GM19438 (cell line): Measurements from ENCODE around the gene VIPR2.

Experiments
- ATAC-seq: cut with Tn5 transposase; IDR thresholded peaks from one replicate; pipeline ENCODE4 v1.9.1; 2021; ENCODE audit warnings: low read depth; ENCODE audit not compliant: unreplicated experiment

VIPR2 gene

GRCh38 chr7:159122276-159122675, 22.4 kb downstream of the VIPR2 start:
- ATAC-seq, result no peak

- no peak for ATAC-seq
These were observed 23.2 kb downstream of the VIPR2 start for GRCh38 chr7:159121476-159121875.

- no peak for ATAC-seq
These were observed 23.6 kb downstream of the VIPR2 start for GRCh38 chr7:159121068-159121467.

- no peak for ATAC-seq
These were observed 24.1 kb downstream of the VIPR2 start for GRCh38 chr7:159120540-159120919.

GRCh38 chr7:159119851-159120539, 24.7 kb downstream of the VIPR2 start:
- no peak for ATAC-seq

- ATAC-seq, result no peak
These were observed 25.5 kb downstream of the VIPR2 start for GRCh38 chr7:159119026-159119741.

- ATAC-seq, result no peak
These were observed 26.0 kb downstream of the VIPR2 start for GRCh38 chr7:159118623-159119022.

- ATAC-seq, result no peak
These were observed 26.5 kb downstream of the VIPR2 start for GRCh38 chr7:159118197-159118595.

- ATAC-seq, result no peak
These were observed 27.1 kb downstream of the VIPR2 start for GRCh38 chr7:159117366-159118196.

- ATAC-seq, result no peak
These were observed 27.9 kb downstream of the VIPR2 start for GRCh38 chr7:159116581-159117339.

- ATAC-seq, result no peak
These were observed 28.8 kb downstream of the VIPR2 start for GRCh38 chr7:159115601-159116501.

- ATAC-seq, result no peak
These were observed 29.7 kb downstream of the VIPR2 start for GRCh38 chr7:159114981-159115380.

GRCh38 chr7:159114096-159114495, 30.6 kb downstream of the VIPR2 start:
- no peak for ATAC-seq

GRCh38 chr7:159113056-159113455, 31.6 kb downstream of the VIPR2 start:
- no peak for ATAC-seq

- ATAC-seq, result no peak
These were observed 32.3 kb downstream of the VIPR2 start for GRCh38 chr7:159112136-159113011.

GRCh38 chr7:159109653-159110035, 35.0 kb downstream of the VIPR2 start:
- ATAC-seq, result no peak

- ATAC-seq, result no peak
These were observed 35.6 kb downstream of the VIPR2 start for GRCh38 chr7:159108941-159109652.

- no peak for ATAC-seq
These were observed 36.2 kb downstream of the VIPR2 start for GRCh38 chr7:159108491-159108890.
